GM18520 (cell line): ENCODE measurements around the gene TMSB15C.
"Not testable (repeated sequence)": the region's sequence is repeated elsewhere in the genome, so short reads cannot be mapped to it uniquely, and the experiment has no call there.

Source experiments
- ATAC-seq: cut with Tn5 transposase; IDR thresholded peaks from one replicate; pipeline ENCODE4 v1.9.1; 2021; ENCODE audit not compliant: unreplicated experiment

Gene TMSB15C

DNA sequence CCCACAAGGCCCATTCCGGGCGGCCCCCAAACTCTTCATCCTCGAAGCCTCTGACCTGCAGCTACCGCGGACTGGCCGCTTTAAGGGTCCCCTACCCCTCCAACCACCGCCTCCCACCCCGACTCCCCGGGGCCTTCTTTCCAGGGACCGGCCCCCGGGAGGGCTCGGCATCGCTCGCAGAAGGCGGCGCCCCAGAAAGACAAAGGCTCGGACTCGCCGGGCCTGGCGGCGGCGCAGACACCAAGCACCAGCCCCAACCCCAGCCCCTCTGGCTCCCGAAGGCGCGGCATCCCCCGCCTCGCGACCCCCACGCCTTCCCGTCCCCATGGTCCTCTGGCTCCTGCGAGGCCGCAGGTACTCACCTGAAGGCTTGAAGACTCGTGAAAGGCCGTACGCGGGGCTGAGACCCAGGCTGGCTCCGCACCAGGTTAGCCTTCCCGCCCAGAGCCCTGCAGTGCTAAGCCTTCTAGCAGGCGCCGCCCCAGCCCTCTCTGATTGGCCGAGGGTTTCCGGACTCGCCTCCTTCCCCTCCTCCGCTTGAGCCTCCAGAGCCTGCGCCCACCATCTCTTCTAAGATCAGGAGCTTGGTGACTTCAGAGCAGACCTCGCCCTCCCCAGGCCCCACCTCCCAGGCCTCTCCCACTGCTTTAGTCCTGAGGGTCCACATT, at the start of gene TMSB15C:
Gene TMSB15C, minus strand, starts transcription at position 459 of the 668 bp plus-strand sequence.
- not testable (repeated sequence) for ATAC-seq

DNA sequence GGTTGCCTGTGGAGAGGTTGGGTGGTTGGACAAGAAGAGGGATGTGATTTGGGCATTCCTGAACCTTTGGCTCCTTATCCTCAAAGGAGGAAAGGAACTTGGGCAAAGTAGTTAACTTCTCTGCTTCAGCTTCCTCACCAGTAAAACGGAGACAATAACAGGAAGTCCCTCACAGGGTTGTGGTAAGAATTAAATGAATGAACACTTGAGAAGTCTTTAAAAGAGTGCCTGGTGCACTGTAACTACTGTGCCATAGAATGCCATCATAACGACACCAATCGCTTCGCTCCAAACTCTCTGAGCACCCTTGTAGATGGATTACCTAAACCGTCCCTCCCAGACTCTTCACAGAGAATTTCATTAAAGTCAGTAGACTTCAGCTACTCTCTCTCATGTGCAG, 46.8 kb upstream of the TMSB15C start:
- no peak for ATAC-seq

DNA sequence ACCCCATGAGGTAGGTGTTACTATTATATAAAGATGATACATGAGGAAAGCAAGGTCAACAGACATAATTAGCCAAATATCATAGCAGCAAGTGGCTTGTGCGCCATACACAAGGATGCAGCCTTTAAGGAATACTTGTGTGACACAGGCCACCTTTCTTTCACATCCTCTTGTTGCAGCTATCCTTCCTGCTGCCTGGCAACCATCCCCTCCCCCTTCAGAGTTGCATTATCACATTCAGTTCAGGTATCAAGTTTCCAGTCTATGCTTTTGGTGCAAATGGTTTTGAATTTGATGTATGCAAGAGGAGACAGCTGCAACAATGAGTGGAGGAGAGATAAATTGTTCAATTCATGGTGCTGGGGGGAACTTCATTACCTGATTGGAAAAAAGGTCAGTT, 42.7 kb upstream of the TMSB15C start:
- no peak for ATAC-seq

DNA sequence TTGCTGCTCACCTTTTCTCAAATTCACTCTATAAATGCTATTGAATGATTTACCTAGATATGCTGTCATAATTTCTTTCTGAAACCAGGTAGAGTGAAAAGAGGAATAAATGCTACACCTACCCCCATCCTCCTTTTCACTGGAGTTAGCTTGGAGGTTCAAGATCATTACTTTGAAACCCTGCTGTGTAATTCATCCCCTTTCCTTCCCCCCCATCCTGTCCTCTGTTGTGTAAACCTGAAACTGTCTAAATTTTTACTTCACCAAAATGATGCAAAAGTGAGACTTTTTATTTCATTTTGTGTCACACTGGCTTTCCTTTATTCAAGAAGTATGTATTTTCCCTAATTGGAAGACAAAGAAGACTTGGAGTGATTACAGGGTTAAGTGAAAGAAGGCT, 41.7 kb upstream of the TMSB15C start:
- ATAC-seq: no peak

DNA sequence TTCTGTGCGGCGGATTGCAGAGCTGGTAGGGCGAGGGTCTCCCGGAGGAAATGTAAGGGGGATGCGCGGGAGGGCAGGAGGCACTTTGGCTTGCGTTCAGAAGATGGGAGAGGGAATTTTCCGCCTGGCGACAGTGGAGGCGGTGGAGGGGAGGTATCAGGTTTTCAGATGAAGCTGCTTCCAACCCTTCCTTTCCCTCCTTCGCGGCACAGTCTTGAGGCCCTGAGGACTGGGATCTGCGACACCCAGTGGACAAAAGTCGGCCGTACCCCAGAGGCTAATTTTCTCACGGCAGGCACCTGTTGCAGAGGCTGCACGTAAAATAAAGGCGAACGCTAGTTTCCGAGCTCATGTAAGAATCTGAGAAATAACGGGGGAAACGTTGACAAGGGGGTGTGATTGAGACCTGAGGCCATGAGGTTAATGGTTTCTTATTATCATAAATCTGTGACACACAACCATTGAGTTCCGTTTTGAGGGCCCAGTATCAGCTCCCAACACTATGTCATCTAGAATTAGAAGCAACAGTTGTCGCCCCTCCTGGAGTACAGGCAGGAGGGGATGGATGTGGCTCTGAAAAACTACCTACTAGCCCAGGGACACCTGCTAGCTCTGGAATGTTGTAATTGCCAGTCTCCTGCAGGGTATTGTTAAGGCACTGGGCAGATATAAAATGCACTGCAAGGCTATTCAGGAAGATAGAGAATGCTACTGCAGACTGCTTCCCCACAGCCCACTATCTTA, 37.4 kb upstream of the TMSB15C start:
- ATAC-seq: no peak

DNA sequence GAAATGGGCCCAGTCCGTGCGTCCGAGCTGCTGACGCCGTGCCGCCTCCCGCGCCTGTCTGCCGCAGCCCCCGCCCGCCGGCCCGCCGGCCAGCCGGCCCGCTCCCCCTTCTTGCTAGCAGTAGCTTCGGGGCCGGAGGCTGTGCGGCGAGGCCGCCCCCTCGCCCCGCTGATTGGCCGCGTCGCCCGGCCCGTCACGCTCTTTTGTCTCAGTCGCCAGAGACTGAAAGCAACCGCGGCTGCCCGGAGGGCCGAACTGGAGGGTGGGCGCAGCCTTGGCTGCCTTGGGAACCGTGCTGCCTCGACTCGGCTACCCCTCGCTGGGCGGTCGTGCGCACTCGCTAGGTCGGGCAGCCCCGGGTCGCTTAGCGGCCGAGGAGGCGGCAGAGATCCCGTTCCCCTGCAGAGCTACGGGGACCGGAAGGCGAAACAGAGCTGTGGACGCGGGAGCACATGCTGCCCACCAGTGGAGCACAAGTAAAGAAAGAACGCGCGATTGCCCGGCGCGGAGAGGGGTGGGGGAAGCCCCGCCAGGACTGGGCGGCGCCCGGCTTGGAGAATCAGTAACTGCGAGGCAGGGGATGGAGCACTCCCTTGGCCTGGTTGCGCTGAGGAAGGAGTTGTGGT, 36.4 kb upstream of the TMSB15C start, which contains the start of gene ZCCHC18:
Gene ZCCHC18, plus strand, starts transcription at position 198 of the 626 bp plus-strand sequence. CDS start 1,589 bp downstream, outside the sequence.
- peak; percentile 70 for ATAC-seq

DNA sequence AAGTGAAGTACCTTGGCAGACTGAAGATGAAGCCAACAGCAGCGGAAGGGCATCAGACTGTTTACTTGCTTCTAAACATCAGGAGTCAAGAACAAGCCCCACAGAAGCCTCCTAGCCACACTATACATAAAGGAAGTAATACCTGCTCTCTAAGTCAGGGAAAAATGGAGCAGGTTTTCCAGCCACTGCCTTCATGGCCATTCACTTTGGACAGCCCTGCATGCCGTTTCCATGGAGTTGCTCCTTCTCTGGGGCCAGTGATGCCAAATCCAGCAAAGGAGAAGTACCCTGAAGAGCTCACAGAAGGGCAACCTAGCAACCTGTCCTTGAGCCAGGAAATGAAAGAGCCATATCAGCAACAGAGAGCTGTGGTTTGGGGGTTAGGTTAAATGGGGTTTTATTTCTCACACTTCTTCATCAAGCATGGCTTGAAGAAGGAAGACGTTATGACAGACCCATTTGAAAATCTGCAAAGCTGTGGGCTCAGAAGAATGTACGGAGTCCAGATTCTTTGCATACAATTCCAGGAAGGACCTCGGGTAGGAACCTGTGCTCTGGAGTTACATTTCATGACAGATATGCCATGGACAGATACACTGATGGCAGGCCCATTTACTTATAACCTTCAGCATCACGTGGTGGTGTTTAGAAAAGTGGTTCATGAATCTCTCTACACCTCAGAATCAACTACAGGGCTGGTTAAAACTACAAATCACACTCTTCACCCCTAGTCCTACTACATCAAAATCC, 34.6 kb upstream of the TMSB15C start:
- ATAC-seq: not testable (repeated sequence)

DNA sequence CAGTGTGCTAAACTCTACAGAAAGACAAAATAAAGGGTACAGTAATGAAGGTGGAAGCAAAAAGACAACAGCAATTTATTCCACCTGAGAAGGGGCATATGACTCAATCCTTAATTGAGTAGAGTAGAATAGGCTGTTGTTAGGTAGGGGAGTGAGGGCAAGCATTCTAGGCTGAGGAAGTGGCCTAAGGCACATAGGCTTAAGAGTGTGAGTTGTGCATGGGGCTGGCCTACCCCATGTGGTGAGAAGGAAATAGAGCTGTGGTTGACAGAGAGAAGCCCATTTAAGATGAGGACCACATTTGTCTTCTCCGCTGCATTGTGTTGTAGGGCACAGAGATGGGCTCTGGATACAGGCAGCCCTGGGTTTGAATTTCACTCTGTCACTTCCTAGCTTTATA, 32.9 kb upstream of the TMSB15C start:
- no peak for ATAC-seq

DNA sequence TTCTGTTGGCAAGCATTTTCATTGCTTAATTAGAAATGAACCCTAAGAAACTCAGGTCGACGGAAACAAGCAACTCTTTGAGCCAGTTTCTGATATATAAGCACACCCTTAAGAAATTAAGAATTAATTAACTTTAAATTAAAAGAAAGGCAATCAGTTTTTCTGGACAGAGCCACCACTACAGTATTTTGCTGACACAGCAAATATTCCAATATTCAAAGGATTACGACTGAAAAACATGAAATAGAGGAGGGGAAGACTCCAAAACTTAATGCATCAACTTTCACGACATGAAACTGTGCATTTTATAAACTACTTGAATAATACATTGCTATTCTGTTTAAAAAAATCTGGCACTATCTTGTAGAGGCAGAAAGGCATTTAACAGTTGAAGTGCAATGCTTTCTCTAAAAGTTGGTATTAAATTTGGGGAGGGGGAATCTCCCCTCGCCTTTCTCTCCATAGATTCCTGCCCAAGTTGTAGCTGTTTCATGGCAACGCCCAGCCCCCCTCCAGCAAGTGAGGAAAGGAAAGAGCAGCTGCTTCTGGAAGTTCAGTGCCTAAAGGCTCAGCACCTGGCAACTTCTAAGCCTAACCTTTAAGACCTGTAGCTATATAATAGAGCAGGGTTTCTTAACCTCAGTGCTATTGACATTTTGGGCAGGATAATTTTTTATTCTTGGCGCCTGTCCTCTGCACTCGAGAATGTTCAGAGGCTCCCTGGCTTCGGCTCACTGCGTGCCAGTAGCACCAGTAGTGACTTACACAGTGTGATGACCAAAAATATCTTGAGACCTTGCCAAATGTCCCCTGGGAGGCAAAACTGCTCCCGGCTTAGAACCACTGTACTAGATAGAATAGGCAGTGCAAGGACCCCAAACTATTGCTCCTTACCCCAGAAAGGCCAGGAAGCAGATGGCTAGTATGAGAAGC, 29.6 kb upstream of the TMSB15C start:
- no peak for ATAC-seq

DNA sequence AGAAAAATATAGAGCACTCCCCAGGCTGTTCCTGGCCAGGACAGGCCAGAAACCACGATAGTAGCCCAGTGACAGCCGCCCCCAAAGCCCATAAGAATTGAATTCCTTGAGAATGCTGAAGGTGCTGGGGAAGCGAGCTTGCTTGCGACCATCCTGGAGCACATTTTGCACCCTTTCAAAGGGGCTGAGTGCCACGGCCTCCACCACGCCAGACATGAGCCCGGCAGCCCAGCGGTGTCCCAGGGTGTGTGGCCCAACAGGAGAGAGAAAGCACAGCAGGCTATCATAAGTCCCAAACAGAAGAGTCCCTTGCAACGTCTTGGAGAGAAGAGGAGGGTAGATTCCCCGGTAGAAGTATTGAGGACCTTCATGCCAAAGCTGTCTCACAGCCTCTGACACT, 28.6 kb upstream of the TMSB15C start:
- ATAC-seq: no peak

DNA sequence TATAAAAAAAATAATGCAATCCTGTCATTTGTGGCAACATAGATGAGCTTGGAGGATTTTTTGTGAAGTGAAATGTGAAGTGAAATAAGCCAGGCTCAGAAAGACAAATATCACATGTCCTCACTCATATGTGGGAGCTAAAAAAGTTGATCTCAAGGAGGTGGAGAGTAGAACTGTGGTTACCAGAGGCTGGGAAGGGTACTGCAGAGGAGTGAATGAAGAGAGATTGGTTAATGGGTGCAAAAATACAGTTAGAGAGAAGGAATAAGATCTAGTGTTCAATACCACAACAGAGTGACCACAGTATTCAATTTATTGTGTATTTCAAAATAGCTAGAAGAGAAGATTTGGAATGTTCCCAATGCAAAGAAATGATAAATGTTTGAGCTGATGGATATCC, 22.9 kb upstream of the TMSB15C start:
- ATAC-seq: no peak

DNA sequence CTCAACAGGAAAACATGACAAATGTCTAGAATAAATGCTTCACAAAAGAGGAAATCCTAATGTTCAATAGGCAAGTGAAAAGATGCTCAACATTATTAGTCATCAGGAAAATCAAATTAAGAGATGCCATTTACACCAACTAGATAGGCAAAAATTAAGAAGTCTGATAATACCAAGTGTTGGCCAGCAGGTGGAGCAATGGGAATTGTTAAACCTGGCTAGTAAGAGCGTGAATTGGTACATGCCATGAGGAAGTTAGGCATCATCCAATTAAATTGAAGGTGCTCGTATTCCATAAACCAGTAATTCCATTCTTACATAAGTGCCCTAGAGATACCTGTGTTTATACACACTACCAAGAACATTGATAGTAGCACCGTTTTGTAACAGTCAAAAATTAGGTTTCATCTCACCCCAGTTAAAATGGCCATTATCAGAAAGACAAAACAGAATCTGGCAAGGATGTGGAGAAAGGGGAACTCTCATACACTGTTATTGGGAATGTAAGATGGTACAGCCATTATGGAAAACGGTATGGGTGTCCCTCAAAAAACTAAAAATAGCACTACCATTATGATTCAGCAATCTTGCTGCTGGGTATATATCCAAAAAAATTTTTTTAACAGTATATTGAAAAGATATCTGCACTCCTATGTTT, 22.2 kb upstream of the TMSB15C start:
- ATAC-seq: no peak

DNA sequence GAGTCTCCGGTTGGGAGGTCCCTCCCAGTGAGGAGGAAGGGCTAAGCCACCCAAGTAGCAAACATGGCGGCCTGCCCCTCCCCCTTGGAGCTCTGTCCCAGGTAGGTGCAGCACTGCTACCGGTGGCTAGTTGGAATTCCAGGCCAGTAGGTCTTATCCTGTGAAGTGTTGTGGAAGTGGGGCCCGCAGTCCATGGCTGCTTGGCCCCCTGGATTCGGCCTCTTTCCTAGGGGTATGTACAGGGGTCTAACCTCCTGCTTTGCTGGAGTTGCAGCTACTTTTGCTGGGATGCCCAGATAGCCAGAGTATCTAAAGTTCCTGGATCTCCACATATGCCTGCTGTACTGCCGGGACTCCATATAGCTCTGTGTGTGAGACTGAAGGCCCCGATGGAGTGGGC, 9.9 kb upstream of the TMSB15C start:
- ATAC-seq: no peak

DNA sequence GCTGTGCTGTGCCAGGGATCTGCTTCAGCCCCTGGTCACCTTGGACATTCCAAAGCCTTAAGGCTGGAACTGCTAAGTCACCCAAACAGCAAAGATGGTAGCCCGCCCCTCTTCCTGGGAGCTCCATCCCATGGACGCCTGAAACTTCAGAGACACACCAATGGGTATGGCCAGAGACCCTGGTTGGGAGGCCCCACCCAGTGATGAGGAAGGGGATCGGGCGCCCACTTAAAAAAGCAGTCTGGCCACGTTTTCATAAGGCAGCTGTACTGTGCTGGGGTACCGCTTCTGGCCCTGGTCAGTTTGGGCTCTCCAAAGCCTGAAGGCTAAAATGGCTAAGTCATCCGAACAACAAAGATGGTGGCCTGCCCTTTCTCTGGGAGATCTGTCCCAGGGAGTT, 9.4 kb upstream of the TMSB15C start:
- ATAC-seq: no peak

DNA sequence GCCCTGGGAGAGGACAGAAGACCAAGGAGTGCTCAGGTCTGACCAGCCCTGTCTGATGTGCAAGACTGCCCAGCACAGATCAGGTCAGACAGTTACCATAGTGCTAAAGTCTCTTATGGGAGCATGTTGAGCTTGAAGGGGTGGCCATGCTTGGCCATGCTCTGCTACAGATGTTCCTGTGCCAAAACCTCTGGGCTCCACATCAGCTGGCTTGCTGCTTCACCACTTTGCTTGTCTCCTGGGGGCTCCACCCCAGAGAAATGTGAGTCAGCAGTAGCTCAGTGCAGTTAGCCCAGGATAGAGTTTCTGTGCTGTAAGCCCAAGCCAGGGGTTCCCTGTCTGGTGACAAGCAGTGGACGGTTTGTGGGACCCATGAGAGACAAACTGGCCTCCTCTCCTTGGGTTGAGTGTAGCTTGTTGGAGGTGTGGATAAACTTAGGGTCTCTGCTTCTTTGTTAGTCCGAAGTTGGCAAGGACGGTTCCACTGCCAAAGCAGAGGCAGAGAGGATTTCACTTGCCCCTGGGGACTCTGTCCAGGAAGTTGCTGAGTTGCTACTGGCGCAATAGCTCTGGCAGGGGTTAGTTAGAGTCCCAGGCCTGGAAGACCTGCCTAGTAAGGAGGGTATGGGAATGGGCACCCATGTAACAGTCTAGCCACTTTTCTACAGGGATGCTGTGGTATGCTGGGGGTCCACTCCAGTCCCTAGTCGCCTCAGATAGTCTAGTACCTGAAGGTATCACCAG, 8.7 kb upstream of the TMSB15C start:
- ATAC-seq: no peak

DNA sequence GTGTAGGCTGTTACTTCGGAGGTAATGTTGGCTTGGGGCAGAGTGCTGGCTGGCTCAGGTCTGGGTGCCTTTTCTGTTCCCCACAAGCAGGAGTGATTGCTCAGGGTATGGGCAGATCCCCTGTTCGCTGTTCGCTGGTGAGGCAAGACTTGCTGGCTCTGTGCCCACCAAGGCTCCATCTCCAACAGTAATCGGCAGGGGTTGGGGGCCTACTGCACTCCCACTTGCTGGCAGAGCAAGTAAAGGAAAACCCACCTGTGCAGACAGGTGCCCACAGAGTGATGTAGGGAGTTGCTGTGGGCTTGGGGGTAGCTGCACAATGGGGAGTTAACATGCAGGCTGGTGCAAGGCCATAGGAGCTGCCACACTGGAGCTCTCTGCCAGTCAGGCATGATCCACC, 8.0 kb upstream of the TMSB15C start:
- ATAC-seq: no peak

DNA sequence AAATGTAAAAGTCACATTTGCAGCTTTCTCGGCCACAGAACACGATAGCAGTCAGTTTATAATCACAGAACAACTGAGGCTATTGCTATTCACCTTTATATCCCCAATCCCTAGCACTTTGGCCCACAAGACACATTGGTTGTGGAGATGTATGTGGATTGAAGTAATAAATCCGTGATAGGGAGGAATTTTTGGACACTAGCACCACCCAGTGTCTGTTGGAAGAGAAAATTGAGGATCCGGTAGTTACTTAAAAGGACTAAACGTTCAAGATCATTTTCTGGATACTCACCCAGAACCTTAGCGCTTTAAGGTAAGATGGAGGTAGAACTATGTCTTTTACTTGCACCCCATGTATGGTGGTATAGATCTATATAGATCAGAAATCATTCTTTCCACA, 1.8 kb upstream of the TMSB15C start:
- ATAC-seq: not testable (repeated sequence)

DNA sequence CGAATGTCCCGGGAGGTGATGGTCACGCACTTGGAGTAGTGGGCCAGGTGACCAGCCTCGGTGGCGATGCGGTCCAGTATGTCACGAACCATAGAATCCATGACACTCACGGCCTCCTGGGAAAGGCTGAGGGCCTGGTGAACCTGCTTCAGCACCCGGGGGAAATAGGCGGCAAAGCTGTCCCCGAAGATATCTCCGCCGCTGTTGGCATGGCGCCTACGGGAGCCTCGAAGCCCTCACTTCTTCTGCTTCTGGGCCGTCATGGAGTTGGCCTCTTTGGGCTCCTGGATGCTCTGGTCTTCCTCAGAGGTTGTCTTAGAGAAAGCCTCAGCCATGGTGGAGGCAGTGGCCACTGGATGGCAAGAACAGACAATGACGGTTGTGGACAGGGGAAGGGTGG, 13.4 kb downstream of the TMSB15C start:
- not testable (repeated sequence) for ATAC-seq

DNA sequence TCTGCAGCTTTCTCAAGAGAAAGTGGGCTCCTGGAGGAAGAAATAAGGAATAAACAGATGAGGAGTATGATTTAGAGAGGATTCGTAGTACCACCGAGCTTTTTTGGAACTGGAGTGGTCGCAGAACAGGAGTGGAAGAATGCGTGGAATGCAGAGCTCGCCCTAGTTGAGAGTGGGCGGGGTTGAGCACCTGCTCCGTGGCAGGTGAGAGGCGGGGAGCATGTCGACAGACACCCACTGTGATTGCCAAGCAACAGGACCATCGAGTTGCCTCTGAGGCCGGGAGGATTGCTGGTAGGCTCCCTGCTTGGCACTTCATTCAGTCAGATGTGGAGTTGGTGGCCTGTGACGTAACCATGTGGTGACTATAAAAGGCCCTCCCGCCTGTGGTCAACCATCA, 21.1 kb downstream of the TMSB15C start:
- ATAC-seq: not testable (repeated sequence)
